Smooth muscle cell (in vitro differentiated cells): ENCODE results near the gene RYR1. TPM values are rescaled to one million over a fixed set of nuclear protein-coding genes. Genes with fewer than 3 reads are reported as not detected.
"Not testable (repeated sequence)": the region's sequence is repeated elsewhere in the genome, so short reads cannot be mapped to it uniquely, and the experiment has no call there.

Experiments used
- DNase-seq: peaks from one replicate; lab custom pipeline; 2025; ENCODE audit not compliant: unreplicated experiment; lab: John Stamatoyannopoulos, UW
- H2AFZ ChIP-seq: fragments of 200-600 bp; sonication (generic); 2 replicates; pipeline ENCODE4 v1.6.0; 2016; ENCODE audit warnings: antibody characterized with exemption, low read depth, mild to moderate bottlenecking
- H3F3A ChIP-seq: fragments of 200-600 bp; sonication (generic); 2 replicates; pipeline ENCODE4 v1.6.0; 2017; ENCODE audit warnings: antibody characterized with exemption, low read depth
- H3K27ac ChIP-seq: fragments of 200-600 bp; sonication (generic); 2 replicates; pipeline ENCODE4 v1.5.1; 2016; ENCODE audit warnings: low read depth, mild to moderate bottlenecking
- H3K27me3 ChIP-seq: fragments of 200-600 bp; sonication (generic); 2 replicates; pipeline ENCODE4 v1.6.1; 2016; ENCODE audit warnings: low read depth, mild to moderate bottlenecking
- H3K36me3 ChIP-seq: fragments of 200-600 bp; sonication (generic); 2 replicates; pipeline ENCODE4 v1.5.1; 2016; ENCODE audit warnings: low read depth
- H3K4me1 ChIP-seq: fragments of 200-600 bp; sonication (generic); 2 replicates; pipeline ENCODE4 v1.5.1; 2016; ENCODE audit warnings: low read depth
- H3K4me2 ChIP-seq: fragments of 200-600 bp; sonication (generic); 2 replicates; pipeline ENCODE4 v1.6.0; 2016; ENCODE audit warnings: mild to moderate bottlenecking
- H3K4me3 ChIP-seq: fragments of 200-600 bp; sonication (generic); 2 replicates; pipeline ENCODE4 v1.5.1; 2016; ENCODE audit warnings: mild to moderate bottlenecking
- H3K79me2 ChIP-seq: fragments of 200-600 bp; sonication (generic); 2 replicates; pipeline ENCODE4 v1.6.0; 2016; ENCODE audit warnings: low read depth, mild to moderate bottlenecking
- H3K9ac ChIP-seq: fragments of 200-600 bp; sonication (generic); 2 replicates; pipeline ENCODE4 v1.6.0; 2016; ENCODE audit warnings: low read depth
- H3K9me3 ChIP-seq: fragments of 200-600 bp; sonication (generic); replicated peaks from 2 replicates; pipeline ENCODE4 v1.5.1; 2016; ENCODE audit warnings: low read depth
- H4K20me1 ChIP-seq: fragments of 200-600 bp; sonication (generic); 2 replicates; pipeline ENCODE4 v1.6.0; 2016; ENCODE audit warnings: low read depth
- CTCF ChIP-seq: fragments of 200-600 bp; sonication (generic); IDR thresholded peaks from 2 replicates; pipeline ENCODE4 v1.5.1; 2017; ENCODE audit warnings: borderline replicate concordance, mild to moderate bottlenecking, antibody characterized with exemption; ENCODE audit not compliant: insufficient read depth, poor library complexity, severe bottlenecking
- WGBS: methylation state at CpG from one replicate; pipeline ENCODE4 v1.1.7; 2016; ENCODE audit warnings: low lambda C conversion rate; 5-methylcytosine and 5-hydroxymethylcytosine counted together
- polyA plus RNA-seq: library from polyadenylated mRNA; unstranded; fragments of >200 nt; fragmentation: Nextera tagmentation; extraction: Ambion mirVana; gene quantifications from 2 replicates; pipeline ENCODE4 v1.2.1, GENCODE V29; 2016
- total RNA-seq: library from RNA; depleted of rRNA; stranded (reverse); fragments of >200 nt; gene quantifications from 2 replicates; pipeline ENCODE4 v1.2.3, GENCODE V29; 2014

Gene RYR1
- total and polyA plus RNA-seq, 2 experiments from 2014 or later, result 0.31 to 0.95 TPM

DNA sequence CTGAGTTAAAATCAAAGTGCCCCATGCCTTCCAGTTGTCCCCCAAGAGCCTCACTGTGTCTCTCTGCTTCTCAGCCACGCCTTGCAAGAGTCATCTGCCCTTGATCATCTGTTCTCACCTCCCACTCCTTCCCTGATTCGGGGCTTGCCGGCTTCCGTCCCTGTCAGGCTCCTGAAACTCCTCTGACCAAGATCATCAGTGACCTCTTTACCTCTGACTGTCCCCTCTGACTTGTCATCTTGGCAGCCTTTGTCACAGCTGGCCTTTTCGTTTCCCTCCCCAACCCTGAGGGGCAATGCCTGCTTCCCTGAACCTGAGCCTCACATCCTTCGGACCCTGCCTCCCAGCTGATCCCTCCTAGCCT, 117.9 kb downstream of the RYR1 start:
- no peak for DNase-seq
- Histone ChIP-seq H2AFZ (no peak overlapping the region), H3K4me1 (no peaks in the 10 kb centered on the region), H3K79me2 (no peaks in the 10 kb centered on the region), H3K9ac (no peak overlapping the region), H3K27me3 (no peaks in the 10 kb centered on the region), H3K4me3 (no peak overlapping the region), H3K9me3 (no peaks in the 10 kb centered on the region), H3F3A (no peaks in the 10 kb centered on the region), H4K20me1 (no peaks in the 10 kb centered on the region), H3K4me2 (no peak overlapping the region), H3K27ac (no peak overlapping the region), H3K36me3 (no peaks in the 10 kb centered on the region)
- 77% methylated on average over 6 of the region's 6 CpGs for WGBS
- no peak for TF ChIP-seq CTCF

DNA sequence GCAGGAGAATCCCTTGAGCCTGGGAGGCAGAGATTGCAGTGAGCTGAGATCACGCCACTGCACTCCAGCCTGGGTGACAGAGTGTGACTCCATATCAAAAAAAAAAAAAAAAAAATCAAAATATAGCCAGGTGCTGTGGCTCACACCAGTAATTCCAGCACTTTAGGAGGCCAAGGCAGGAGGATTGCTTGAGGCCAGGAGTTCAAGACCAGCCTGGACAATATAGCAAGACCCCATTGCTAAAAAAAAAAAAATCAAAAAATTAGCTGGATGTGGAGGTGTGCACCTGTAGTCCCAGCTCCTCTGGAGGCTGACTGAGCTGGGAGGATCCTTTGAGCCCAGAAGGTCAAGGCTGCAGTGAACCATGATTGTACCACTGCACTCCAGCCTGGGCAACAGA, 119.7 kb downstream of the RYR1 start:
- not testable (repeated sequence) for H2AFZ ChIP-seq, H3K4me3 ChIP-seq, H3K9me3 ChIP-seq, H4K20me1 ChIP-seq, H3K36me3 ChIP-seq, H3K4me2 ChIP-seq, H3K27ac ChIP-seq, H3F3A ChIP-seq, H3K4me1 ChIP-seq, H3K9ac ChIP-seq, DNase-seq, H3K27me3 ChIP-seq, H3K79me2 ChIP-seq
- 100% methylated on average over 1 of the region's 1 CpG for WGBS

DNA sequence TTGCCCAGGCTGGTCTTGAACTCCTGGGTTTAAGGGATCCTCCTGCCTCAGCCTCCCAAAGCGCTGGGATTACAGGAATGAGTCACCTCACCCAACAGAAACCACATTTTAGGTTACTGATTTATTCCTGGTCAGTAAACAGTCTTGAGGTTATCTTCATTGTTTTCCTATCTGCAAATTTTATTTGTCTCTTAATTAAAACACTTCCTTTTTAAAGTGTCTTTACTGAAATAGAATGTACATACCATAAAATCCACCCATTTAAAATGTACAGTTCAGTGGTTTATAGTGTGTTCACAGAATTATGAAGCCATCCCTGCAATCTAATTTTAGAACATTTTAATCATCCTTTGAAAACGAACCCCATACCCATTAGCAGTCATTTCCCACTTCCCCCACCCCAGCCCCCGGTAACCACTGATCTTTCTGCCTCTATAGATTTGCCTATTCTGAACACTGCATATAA, 121.2 kb downstream of the RYR1 start:
- H3K9ac ChIP-seq, result no peak overlapping the region
- no peaks in the 10 kb centered on the region for H3K27me3 ChIP-seq
- H3K4me2 ChIP-seq, result no peak overlapping the region
- 81% methylated on average over 3 of the region's 3 CpGs for WGBS
- H3K4me1 ChIP-seq, result no peaks in the 10 kb centered on the region
- H3K27ac ChIP-seq, result no peak overlapping the region
- no peaks in the 10 kb centered on the region for H3K9me3 ChIP-seq
- no peak overlapping the region for H2AFZ ChIP-seq
- no peaks in the 10 kb centered on the region for H3K36me3 ChIP-seq
- TF ChIP-seq CTCF, result no peak
- H3K4me3 ChIP-seq, result no peak overlapping the region
- no peaks in the 10 kb centered on the region for H3K79me2 ChIP-seq
- H3F3A ChIP-seq, result no peaks in the 10 kb centered on the region
- no peak for DNase-seq
- H4K20me1 ChIP-seq, result no peaks in the 10 kb centered on the region

DNA sequence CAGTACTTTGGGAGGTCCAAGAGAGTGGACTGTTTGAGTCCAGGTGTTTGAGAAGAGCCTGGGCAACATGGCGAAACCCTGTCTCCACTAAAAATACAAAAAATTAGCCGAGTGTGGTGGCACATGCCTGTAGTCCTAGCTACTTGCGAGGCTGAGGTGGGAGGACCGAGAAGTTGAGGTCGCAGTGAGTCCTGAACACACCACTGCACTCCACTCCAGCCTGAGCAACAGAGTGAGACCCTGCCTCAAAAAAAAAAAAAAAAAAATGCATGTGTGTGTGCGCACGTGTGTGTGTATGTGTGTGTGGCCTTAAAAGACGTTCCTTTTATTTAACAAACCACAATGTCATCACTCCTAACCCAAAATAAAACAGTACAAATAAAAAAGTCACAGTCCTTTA, 121.7 kb downstream of the RYR1 start:
- Histone ChIP-seq H4K20me1 (no peaks in the 10 kb centered on the region), H3K4me2 (no peak overlapping the region), H3K27me3 (no peaks in the 10 kb centered on the region), H3K4me3 (no peak overlapping the region), H3K9me3 (no peaks in the 10 kb centered on the region), H2AFZ (no peak overlapping the region), H3K4me1 (no peaks in the 10 kb centered on the region), H3F3A (no peaks in the 10 kb centered on the region), H3K27ac (no peak overlapping the region), H3K36me3 (no peaks in the 10 kb centered on the region), H3K79me2 (no peaks in the 10 kb centered on the region), H3K9ac (no peak overlapping the region)
- WGBS, result 93% methylated on average over 8 of the region's 8 CpGs
- DNase-seq, result no peak
- no peak for TF ChIP-seq CTCF
